ENCODE measurements around the gene CAVIN2. TPM values are rescaled to one million over a fixed set of nuclear protein-coding genes. Genes with fewer than 3 reads are reported as not detected.

The CAVIN2 gene
- total RNA-seq, 3 donors from 2014 or later: 30.7 to 71.4 (median 31.3) TPM

GRCh38 chr2:191892391-191892790, 45.5 kb upstream of the CAVIN2 start:
- H3K27ac ChIP-seq: no peak overlapping the region
- TF ChIP-seq POLR2A (IDR thresholded peaks at IDR 0.05) (no peak), CTCF (IDR thresholded peaks at IDR 0.05) (no peak), POLR2AphosphoS5 (IDR thresholded peaks at IDR 0.05) (no peak)
- DNase-seq (ENCODE audit: low spot score in 2 of 2): no peak
- H3K4me3 ChIP-seq: no peak overlapping the region
- H3K36me3 ChIP-seq: no peaks in the 10 kb centered on the region
- H3K27me3 ChIP-seq: no peaks in the 10 kb centered on the region
- intact Hi-C loops (cut with DNase I; ENCODE audit: low total_unique reads): no loop called here
- H3K9me3 ChIP-seq: no peaks in the 10 kb centered on the region
- no peaks in the 10 kb centered on the region for H3K4me1 ChIP-seq

GRCh38 chr2:191891656-191892055, 44.8 kb upstream of the CAVIN2 start:
- H3K27me3 ChIP-seq: no peaks in the 10 kb centered on the region
- H3K4me1 ChIP-seq: no peaks in the 10 kb centered on the region
- TF ChIP-seq POLR2AphosphoS5 (IDR thresholded peaks at IDR 0.05): no peak
- no peak for TF ChIP-seq CTCF (IDR thresholded peaks at IDR 0.05)
- TF ChIP-seq POLR2A (IDR thresholded peaks at IDR 0.05): no peak
- H3K36me3 ChIP-seq: no peaks in the 10 kb centered on the region
- H3K4me3 ChIP-seq: no peak overlapping the region
- intact Hi-C loops (cut with DNase I; ENCODE audit: low total_unique reads): no loop called here
- no peaks in the 10 kb centered on the region for H3K9me3 ChIP-seq
- no peak for DNase-seq (ENCODE audit: low spot score in 2 of 2)
- H3K27ac ChIP-seq: no peak overlapping the region

GRCh38 chr2:191889931-191890330, 43.0 kb upstream of the CAVIN2 start:
- Histone ChIP-seq H3K9me3 (no peaks in the 10 kb centered on the region), H3K27ac (no peak overlapping the region), H3K27me3 (no peaks in the 10 kb centered on the region), H3K4me3 (no peak overlapping the region), H3K4me1 (no peaks in the 10 kb centered on the region), H3K36me3 (no peaks in the 10 kb centered on the region)
- intact Hi-C loops (cut with DNase I; ENCODE audit: low total_unique reads): no loop called here
- TF ChIP-seq POLR2AphosphoS5 (IDR thresholded peaks at IDR 0.05) (no peak), CTCF (IDR thresholded peaks at IDR 0.05) (no peak), POLR2A (IDR thresholded peaks at IDR 0.05) (no peak)
- no peak for DNase-seq (ENCODE audit: low spot score in 2 of 2)

GRCh38 chr2:191888400-191889166, 41.7 kb upstream of the CAVIN2 start:
- no peaks in the 10 kb centered on the region for H3K4me1 ChIP-seq
- intact Hi-C loops (cut with DNase I; ENCODE audit: low total_unique reads): no loop called here
- TF ChIP-seq POLR2AphosphoS5 (IDR thresholded peaks at IDR 0.05) (no peak), CTCF (IDR thresholded peaks at IDR 0.05) (no peak), POLR2A (IDR thresholded peaks at IDR 0.05) (no peak)
- H3K4me3 ChIP-seq: no peak overlapping the region
- no peaks in the 10 kb centered on the region for H3K36me3 ChIP-seq
- H3K27ac ChIP-seq: no peak overlapping the region
- DNase-seq (ENCODE audit: low spot score in 2 of 2): no peak
- H3K9me3 ChIP-seq: no peaks in the 10 kb centered on the region
- H3K27me3 ChIP-seq: no peaks in the 10 kb centered on the region

GRCh38 chr2:191885650-191886049, 38.8 kb upstream of the CAVIN2 start:
- no peak overlapping the region for H3K27ac ChIP-seq
- no peaks in the 10 kb centered on the region for H3K4me1 ChIP-seq
- no peak overlapping the region for H3K4me3 ChIP-seq

More at GRCh38 chr2:191885650-191886049, 38.8 kb upstream of the CAVIN2 start:
- DNase-seq (ENCODE audit: low spot score in 2 of 2): no peak
- Histone ChIP-seq H3K27me3 (no peaks in the 10 kb centered on the region), H3K36me3 (no peaks in the 10 kb centered on the region), H3K9me3 (no peaks in the 10 kb centered on the region)
- no peak for TF ChIP-seq CTCF (IDR thresholded peaks at IDR 0.05)
- intact Hi-C loops (cut with DNase I; ENCODE audit: low total_unique reads): no loop called here
